H1 (cell line): ENCODE measurements around the gene VPS50.

Experiments used
- EZH2 ChIP-seq: fragments of 200-600 bp; sonication (generic); IDR thresholded peaks from 2 replicates; pipeline ENCODE4 v1.7.1; 2012; ENCODE audit warnings: low read depth, mild to moderate bottlenecking, moderate library complexity, low read length, inconsistent platforms; ENCODE audit not compliant: severe bottlenecking
- POLR2A ChIP-seq, 2 experiments: IDR thresholded peaks; 1 replicate in 1 of 2; 2 replicates in 1 of 2; pipeline ENCODE4 v1.6.1; 2011; ENCODE audit warnings: low read depth in 2 of 2, low read length in 2 of 2, mild to moderate bottlenecking in 2 of 2; ENCODE audit errors: control extremely low read depth in 1 of 2
- POU5F1 ChIP-seq: IDR thresholded peaks from 2 replicates; pipeline ENCODE4 v1.6.1; 2011; ENCODE audit warnings: low read depth, mild to moderate bottlenecking, low read length, moderate library complexity
- SIN3A ChIP-seq, 2 experiments: IDR thresholded peaks in 1 of 2; conservative IDR thresholded peaks in 1 of 2; 2 replicates each; pipeline ENCODE4 v1.6.1; 2011 to 2012; ENCODE audit warnings: low read length in 2 of 2, improper control_type of control experiment in 1 of 2, low read depth in 1 of 2, mild to moderate bottlenecking in 1 of 2
- SIRT6 ChIP-seq: IDR thresholded peaks from one replicate; pipeline ENCODE4 v1.7.1; 2012; ENCODE audit warnings: low read length, inconsistent platforms
- TF ChIP-seq, protein P1 (sequence below): IDR thresholded peaks from 2 replicates; pipeline ENCODE4 v1.6.1; 2012; ENCODE audit warnings: low read length, inconsistent platforms
- TF ChIP-seq, protein P2 (sequence below): IDR thresholded peaks from 2 replicates; pipeline ENCODE4 v1.6.1; 2012; ENCODE audit warnings: inconsistent platforms

DNA sequence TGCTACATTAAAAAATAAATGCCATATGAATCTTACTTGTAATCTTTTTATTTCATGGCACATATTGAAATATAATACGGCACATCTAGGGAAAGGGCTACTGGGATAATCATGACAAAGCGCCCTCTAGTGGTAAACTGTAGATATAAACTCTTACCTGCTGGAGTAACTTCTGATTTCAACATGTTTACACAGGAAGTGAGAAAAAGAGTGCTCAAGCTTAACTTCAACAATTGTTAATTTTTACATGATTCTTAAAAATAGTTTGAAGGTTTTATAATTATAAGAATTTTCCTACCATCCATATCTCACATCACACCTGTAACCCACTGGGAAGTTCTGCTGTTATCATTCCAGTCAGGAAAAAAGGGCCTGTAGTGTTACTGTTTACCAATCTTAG, 3.9 kb upstream of the VPS50 start:
- TF ChIP-seq POLR2A (IDR thresholded peaks at IDR 0.05; ENCODE audit: control extremely low read depth in 1 of 2, low read depth in 2 of 2, low read length in 2 of 2) (no peak), SIRT6 (no peak), POU5F1 (no peak), EZH2 (no peak), SIN3A (conservative IDR thresholded peaks at IDR 0.05 in 1 of 2, IDR thresholded peaks at IDR 0.05 in 1 of 2; ENCODE audit: low read depth in 1 of 2, low read length in 2 of 2) (no peak)
- TF ChIP-seq, protein P1, sequence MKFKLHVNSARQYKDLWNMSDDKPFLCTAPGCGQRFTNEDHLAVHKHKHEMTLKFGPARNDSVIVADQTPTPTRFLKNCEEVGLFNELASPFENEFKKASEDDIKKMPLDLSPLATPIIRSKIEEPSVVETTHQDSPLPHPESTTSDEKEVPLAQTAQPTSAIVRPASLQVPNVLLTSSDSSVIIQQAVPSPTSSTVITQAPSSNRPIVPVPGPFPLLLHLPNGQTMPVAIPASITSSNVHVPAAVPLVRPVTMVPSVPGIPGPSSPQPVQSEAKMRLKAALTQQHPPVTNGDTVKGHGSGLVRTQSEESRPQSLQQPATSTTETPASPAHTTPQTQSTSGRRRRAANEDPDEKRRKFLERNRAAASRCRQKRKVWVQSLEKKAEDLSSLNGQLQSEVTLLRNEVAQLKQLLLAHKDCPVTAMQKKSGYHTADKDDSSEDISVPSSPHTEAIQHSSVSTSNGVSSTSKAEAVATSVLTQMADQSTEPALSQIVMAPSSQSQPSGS: no peak
- TF ChIP-seq, protein P2, sequence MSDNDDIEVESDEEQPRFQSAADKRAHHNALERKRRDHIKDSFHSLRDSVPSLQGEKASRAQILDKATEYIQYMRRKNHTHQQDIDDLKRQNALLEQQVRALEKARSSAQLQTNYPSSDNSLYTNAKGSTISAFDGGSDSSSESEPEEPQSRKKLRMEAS: no peak
